Measurements from ENCODE around the gene PIP5K1B. TPM values are rescaled to one million over a fixed set of nuclear protein-coding genes. Genes with fewer than 3 reads are reported as not detected.

Gene PIP5K1B
- total and polyA plus RNA-seq, 2 experiments from 2014 or later = 1.3 to 2.8 TPM

DNA sequence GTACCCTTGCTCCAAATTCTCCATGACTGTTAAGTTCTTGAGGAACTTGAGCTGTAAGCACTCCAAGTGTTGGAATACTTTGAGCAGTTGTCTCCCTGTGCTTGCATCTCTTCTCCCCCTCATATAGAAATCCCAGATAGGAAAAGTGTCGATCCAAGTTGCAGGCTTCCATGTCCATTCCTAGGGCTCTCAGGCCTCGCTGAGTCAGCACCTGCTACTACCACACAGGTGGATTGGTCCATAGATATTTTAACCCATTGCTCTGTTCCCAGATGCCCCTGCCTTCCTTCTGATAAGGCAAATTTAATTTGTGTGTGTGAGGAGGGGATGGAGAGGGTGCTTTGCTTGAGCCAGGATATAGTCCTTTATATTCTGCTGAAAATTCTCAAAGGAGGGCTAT lies 95.8 kb downstream of the PIP5K1B start:
- no peak overlapping the region for H3K27ac Mint-ChIP-seq
- TF ChIP-seq EZH2phosphoT487 (IDR thresholded peaks at IDR 0.05; ENCODE audit: unreplicated experiment) (no peak), NANOG (IDR thresholded peaks at IDR 0.05; ENCODE audit: borderline replicate concordance) (no peak), EZH2 (IDR thresholded peaks at IDR 0.05; ENCODE audit: low read depth, unreplicated experiment) (no peak), JUNB (IDR thresholded peaks at IDR 0.05; ENCODE audit: unreplicated experiment) (no peak), STAT1 (IDR thresholded peaks at IDR 0.05; ENCODE audit: unreplicated experiment) (no peak), ZNF114 (CRISPR knock-in tag; IDR thresholded peaks at IDR 0.05) (no peak), CREB1 (CRISPR knock-in tag; IDR thresholded peaks at IDR 0.05; ENCODE audit: low read depth) (no peak), POLR2AphosphoS5 (IDR thresholded peaks at IDR 0.05; ENCODE audit: low read depth) (no peak), ZNF331 (CRISPR knock-in tag; IDR thresholded peaks at IDR 0.05; ENCODE audit: low read depth) (no peak)
- TF ChIP-seq, protein P1, sequence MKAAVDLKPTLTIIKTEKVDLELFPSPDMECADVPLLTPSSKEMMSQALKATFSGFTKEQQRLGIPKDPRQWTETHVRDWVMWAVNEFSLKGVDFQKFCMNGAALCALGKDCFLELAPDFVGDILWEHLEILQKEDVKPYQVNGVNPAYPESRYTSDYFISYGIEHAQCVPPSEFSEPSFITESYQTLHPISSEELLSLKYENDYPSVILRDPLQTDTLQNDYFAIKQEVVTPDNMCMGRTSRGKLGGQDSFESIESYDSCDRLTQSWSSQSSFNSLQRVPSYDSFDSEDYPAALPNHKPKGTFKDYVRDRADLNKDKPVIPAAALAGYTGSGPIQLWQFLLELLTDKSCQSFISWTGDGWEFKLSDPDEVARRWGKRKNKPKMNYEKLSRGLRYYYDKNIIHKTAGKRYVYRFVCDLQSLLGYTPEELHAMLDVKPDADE (IDR thresholded peaks at IDR 0.05) = no peak
- TF ChIP-seq, protein P2, sequence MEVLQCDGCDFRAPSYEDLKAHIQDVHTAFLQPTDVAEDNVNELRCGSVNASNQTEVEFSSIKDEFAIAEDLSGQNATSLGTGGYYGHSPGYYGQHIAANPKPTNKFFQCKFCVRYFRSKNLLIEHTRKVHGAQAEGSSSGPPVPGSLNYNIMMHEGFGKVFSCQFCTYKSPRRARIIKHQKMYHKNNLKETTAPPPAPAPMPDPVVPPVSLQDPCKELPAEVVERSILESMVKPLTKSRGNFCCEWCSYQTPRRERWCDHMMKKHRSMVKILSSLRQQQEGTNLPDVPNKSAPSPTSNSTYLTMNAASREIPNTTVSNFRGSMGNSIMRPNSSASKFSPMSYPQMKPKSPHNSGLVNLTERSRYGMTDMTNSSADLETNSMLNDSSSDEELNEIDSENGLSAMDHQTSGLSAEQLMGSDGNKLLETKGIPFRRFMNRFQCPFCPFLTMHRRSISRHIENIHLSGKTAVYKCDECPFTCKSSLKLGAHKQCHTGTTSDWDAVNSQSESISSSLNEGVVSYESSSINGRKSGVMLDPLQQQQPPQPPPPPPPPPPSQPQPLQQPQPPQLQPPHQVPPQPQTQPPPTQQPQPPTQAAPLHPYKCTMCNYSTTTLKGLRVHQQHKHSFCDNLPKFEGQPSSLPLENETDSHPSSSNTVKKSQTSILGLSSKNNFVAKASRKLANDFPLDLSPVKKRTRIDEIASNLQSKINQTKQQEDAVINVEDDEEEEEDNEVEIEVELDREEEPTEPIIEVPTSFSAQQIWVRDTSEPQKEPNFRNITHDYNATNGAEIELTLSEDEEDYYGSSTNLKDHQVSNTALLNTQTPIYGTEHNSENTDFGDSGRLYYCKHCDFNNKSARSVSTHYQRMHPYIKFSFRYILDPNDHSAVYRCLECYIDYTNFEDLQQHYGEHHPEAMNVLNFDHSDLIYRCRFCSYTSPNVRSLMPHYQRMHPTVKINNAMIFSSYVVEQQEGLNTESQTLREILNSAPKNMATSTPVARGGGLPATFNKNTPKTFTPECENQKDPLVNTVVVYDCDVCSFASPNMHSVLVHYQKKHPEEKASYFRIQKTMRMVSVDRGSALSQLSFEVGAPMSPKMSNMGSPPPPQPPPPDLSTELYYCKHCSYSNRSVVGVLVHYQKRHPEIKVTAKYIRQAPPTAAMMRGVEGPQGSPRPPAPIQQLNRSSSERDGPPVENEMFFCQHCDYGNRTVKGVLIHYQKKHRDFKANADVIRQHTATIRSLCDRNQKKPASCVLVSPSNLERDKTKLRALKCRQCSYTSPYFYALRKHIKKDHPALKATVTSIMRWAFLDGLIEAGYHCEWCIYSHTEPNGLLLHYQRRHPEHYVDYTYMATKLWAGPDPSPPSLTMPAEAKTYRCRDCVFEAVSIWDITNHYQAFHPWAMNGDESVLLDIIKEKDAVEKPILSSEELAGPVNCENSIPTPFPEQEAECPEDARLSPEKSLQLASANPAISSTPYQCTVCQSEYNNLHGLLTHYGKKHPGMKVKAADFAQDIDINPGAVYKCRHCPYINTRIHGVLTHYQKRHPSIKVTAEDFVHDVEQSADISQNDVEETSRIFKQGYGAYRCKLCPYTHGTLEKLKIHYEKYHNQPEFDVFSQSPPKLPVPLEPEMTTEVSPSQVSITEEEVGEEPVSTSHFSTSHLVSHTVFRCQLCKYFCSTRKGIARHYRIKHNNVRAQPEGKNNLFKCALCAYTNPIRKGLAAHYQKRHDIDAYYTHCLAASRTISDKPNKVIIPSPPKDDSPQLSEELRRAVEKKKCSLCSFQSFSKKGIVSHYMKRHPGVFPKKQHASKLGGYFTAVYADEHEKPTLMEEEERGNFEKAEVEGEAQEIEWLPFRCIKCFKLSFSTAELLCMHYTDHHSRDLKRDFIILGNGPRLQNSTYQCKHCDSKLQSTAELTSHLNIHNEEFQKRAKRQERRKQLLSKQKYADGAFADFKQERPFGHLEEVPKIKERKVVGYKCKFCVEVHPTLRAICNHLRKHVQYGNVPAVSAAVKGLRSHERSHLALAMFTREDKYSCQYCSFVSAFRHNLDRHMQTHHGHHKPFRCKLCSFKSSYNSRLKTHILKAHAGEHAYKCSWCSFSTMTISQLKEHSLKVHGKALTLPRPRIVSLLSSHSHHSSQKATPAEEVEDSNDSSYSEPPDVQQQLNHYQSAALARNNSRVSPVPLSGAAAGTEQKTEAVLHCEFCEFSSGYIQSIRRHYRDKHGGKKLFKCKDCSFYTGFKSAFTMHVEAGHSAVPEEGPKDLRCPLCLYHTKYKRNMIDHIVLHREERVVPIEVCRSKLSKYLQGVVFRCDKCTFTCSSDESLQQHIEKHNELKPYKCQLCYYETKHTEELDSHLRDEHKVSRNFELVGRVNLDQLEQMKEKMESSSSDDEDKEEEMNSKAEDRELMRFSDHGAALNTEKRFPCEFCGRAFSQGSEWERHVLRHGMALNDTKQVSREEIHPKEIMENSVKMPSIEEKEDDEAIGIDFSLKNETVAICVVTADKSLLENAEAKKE (CRISPR knock-in tag; IDR thresholded peaks at IDR 0.05) = no peak
- TF ChIP-seq, protein P3, sequence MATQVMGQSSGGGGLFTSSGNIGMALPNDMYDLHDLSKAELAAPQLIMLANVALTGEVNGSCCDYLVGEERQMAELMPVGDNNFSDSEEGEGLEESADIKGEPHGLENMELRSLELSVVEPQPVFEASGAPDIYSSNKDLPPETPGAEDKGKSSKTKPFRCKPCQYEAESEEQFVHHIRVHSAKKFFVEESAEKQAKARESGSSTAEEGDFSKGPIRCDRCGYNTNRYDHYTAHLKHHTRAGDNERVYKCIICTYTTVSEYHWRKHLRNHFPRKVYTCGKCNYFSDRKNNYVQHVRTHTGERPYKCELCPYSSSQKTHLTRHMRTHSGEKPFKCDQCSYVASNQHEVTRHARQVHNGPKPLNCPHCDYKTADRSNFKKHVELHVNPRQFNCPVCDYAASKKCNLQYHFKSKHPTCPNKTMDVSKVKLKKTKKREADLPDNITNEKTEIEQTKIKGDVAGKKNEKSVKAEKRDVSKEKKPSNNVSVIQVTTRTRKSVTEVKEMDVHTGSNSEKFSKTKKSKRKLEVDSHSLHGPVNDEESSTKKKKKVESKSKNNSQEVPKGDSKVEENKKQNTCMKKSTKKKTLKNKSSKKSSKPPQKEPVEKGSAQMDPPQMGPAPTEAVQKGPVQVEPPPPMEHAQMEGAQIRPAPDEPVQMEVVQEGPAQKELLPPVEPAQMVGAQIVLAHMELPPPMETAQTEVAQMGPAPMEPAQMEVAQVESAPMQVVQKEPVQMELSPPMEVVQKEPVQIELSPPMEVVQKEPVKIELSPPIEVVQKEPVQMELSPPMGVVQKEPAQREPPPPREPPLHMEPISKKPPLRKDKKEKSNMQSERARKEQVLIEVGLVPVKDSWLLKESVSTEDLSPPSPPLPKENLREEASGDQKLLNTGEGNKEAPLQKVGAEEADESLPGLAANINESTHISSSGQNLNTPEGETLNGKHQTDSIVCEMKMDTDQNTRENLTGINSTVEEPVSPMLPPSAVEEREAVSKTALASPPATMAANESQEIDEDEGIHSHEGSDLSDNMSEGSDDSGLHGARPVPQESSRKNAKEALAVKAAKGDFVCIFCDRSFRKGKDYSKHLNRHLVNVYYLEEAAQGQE (IDR thresholded peaks at IDR 0.05; ENCODE audit: unreplicated experiment) = no peak
- TF ChIP-seq, protein P4, sequence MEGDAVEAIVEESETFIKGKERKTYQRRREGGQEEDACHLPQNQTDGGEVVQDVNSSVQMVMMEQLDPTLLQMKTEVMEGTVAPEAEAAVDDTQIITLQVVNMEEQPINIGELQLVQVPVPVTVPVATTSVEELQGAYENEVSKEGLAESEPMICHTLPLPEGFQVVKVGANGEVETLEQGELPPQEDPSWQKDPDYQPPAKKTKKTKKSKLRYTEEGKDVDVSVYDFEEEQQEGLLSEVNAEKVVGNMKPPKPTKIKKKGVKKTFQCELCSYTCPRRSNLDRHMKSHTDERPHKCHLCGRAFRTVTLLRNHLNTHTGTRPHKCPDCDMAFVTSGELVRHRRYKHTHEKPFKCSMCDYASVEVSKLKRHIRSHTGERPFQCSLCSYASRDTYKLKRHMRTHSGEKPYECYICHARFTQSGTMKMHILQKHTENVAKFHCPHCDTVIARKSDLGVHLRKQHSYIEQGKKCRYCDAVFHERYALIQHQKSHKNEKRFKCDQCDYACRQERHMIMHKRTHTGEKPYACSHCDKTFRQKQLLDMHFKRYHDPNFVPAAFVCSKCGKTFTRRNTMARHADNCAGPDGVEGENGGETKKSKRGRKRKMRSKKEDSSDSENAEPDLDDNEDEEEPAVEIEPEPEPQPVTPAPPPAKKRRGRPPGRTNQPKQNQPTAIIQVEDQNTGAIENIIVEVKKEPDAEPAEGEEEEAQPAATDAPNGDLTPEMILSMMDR (conservative IDR thresholded peaks at IDR 0.05; ENCODE audit: low read depth in 2 of 2) = no peak

More for the DNA sequence above, 95.8 kb downstream of the PIP5K1B start:
- H4K20me1 ChIP-seq (replicated peaks; ENCODE audit: insufficient read depth) = no peaks in the 10 kb centered on the region
- no peak overlapping the region for H3K4me2 ChIP-seq
- DNase-seq (ENCODE audit: low spot score) (no peak), ATAC-seq (no peak)
- no peak overlapping the region for H3K4me3 ChIP-seq
- Mint-ChIP-seq H3K27me3 (ENCODE audit: insufficient read depth, low read depth, poor library complexity) (no peaks in the 10 kb centered on the region), H3K36me3 (ENCODE audit: low read depth) (no peaks in the 10 kb centered on the region), H3K4me1 (peaks cover 10% of the 10 kb centered on the region), H3K9me3 (no peaks in the 10 kb centered on the region), H3K4me3 (no peak overlapping the region)
- H3F3A ChIP-seq (replicated peaks; ENCODE audit: low read depth) = no peaks in the 10 kb centered on the region
- H3K9me2 ChIP-seq (ENCODE audit: insufficient read depth) = peaks cover 6% of the 10 kb centered on the region
- H3K79me2 ChIP-seq (replicated peaks; ENCODE audit: insufficient read depth) = no peaks in the 10 kb centered on the region
- H3K27ac ChIP-seq (ENCODE audit: low read depth) = no peak overlapping the region
- no peaks in the 10 kb centered on the region for H3K36me3 ChIP-seq (ENCODE audit: insufficient read depth)
- H3K4me1 ChIP-seq (ENCODE audit: insufficient read depth) = 0 out of 2 replicates have a peak, but pooled peaks cover 7% of the 10 kb centered on the region
- no peaks in the 10 kb centered on the region for H3K27me3 ChIP-seq (ENCODE audit: insufficient read depth)
- H2AFZ ChIP-seq = no peak overlapping the region

Data from GM23338 (cell line).